Adrenal gland (tissue), 12 donors: Measurements from ENCODE around the gene KCNIP3. TPM values are rescaled to one million over a fixed set of nuclear protein-coding genes. Genes with fewer than 3 reads are reported as not detected.
A peak's percentile ranks its signal among the peaks of the same experiment; 100 is the strongest.

Experiments
- DNase-seq, 7 donors: peaks; one replicate each; pipeline ENCODE4 v3.0.0-alpha.2; 2019 to 2020
- H3K27ac ChIP-seq, 5 donors: fragments of 200-600 bp; sonication (generic) in 4 of 5; 1 replicate in 3 of 5; 2 replicates in 2 of 5; pipeline versions ENCODE4 v1.5.1 to v1.8.0; 2016 to 2020; ENCODE audit warnings: mild to moderate bottlenecking in 1 of 5
- H3K27me3 ChIP-seq: fragments of 200-600 bp; 2 replicates; pipeline ENCODE4 v1.8.0; 2021
- H3K36me3 ChIP-seq, 2 donors: fragments of 200-600 bp; replicated peaks in 1 of 2; 1 replicate in 1 of 2; 2 replicates in 1 of 2; pipeline versions ENCODE4 v1.5.1 to v1.8.0; 2018 to 2022
- H3K4me1 ChIP-seq, 2 donors: fragments of 200-600 bp; replicated peaks in 1 of 2; 1 replicate in 1 of 2; 2 replicates in 1 of 2; pipeline versions ENCODE4 v1.5.1 to v1.8.0; 2018 to 2021
- H3K4me3 ChIP-seq, 4 donors: fragments of 200-600 bp; sonication (generic) in 3 of 4; one replicate each; pipeline ENCODE4 v1.5.1; 2016 to 2018
- H3K9me3 ChIP-seq, 3 donors: fragments of 200-600 bp; sonication (generic) in 1 of 3; replicated peaks in 1 of 3; 1 replicate in 2 of 3; 2 replicates in 1 of 3; pipeline versions ENCODE4 v1.5.1 to v1.8.0; 2016 to 2021
- CTCF ChIP-seq, 6 experiments: fragments of 450-650 bp in 4 of 6; fragments of 200-600 bp in 2 of 6; sonication (generic) in 1 of 6; IDR thresholded peaks; 1 replicate in 5 of 6; 2 replicates in 1 of 6; pipeline versions ENCODE4 v1.5.1 to v1.8.0; 2016 to 2021; ENCODE audit warnings: antibody characterized with exemption in 6 of 6, mild to moderate bottlenecking in 2 of 6, moderate library complexity in 1 of 6
- POLR2A ChIP-seq, 2 donors: fragments of 450-650 bp; IDR thresholded peaks; one replicate each; pipeline ENCODE4 v1.6.1; 2017; ENCODE audit warnings: antibody characterized with exemption in 2 of 2, mild to moderate bottlenecking in 2 of 2, moderate library complexity in 1 of 2
- whole genome bisulfite sequencing, 4 donors: extraction: QIAGEN DNeasy Blood & Tissue Kit in 2 of 4; methylation state at CpG; one replicate each; pipeline versions ENCODE4 v1.1.5 to v1.1.7; 2013 to 2017; 5-methylcytosine and 5-hydroxymethylcytosine counted together
- intact Hi-C, 2 donors: fragments of 100-400 bp; cut with DNase I; formaldehyde crosslinking; loops; one replicate each; pipeline versions ENCODE4 v1.14.1 to v1.15.0; 2022 to 2023
- polyA plus RNA-seq, 3 donors: library from polyadenylated mRNA; stranded (reverse); fragments of 200-250 nt in 2 of 3; fragments of 350-450 nt in 1 of 3; fragmentation: Illumina TruSeq in 1 of 3; extraction: RNeasy Lipid Tissue Mini Kit (QIAGEN cat#74804) in 1 of 3; gene quantifications; one replicate each; pipeline ENCODE4 v1.2.3, GENCODE V29; 2013 to 2014
- total RNA-seq, 9 donors: library from RNA; depleted of rRNA in 4 of 9; stranded (reverse); fragments of >200 nt in 4 of 9; fragments of 120-200 nt in 1 of 9; fragmentation: NEBNext Ultra II Directional in 1 of 9; extraction: Animal tissue kit (Norgen Biotek cat#: 25700) in 1 of 9; gene quantifications; one replicate each; pipeline versions ENCODE4 v1.1.0 to v1.2.4, GENCODE V29; 2013 to 2023
- donor health status: healthy with polysubstance abuse.
- donor health status: Bipolar disorder and iron deficiency.
- donor health status: DM: yes; HTN: yes; CAD: no.
- donor health status: DM: no; HTN: no; CAD: no.
- donor health status: DM: no; HTN: no; CAD: no.
- donor health status: DM: yes; HTN: yes; CAD: no.

KCNIP3 gene
- total and polyA plus RNA-seq, 12 donors: 0.54 to 6.3 (median 1.7) TPM

- peak in 2 of 7 donors; percentile 12 to 24 for DNase-seq
- intact Hi-C loops: no loop called here
- no peaks in the 10 kb centered on the region for H3K4me1 ChIP-seq
- no peaks in the 10 kb centered on the region for H3K27me3 ChIP-seq
- no peaks in the 10 kb centered on the region for H3K9me3 ChIP-seq
- no peak overlapping the region for H3K27ac ChIP-seq
- no peaks in the 10 kb centered on the region for H3K36me3 ChIP-seq
- H3K4me3 ChIP-seq: no peak overlapping the region
- TF ChIP-seq CTCF (IDR thresholded peaks at IDR 0.05) (no peak), POLR2A (IDR thresholded peaks at IDR 0.05) (no peak)
- 89 to 98% (median 95%) methylated on average over 5 to 12 of the region's 12 CpGs for WGBS, 4 donors
These were observed 59.9 kb downstream of the KCNIP3 start for GRCh38 chr2:95356821-95357700.

GRCh38 chr2:95357717-95358280, 60.7 kb downstream of the KCNIP3 start:
- no peaks in the 10 kb centered on the region for H3K27me3 ChIP-seq
- 80 to 95% (median 90%) methylated on average over 3 to 6 of the region's 6 CpGs for WGBS, 4 donors

GRCh38 chr2:95359031-95359430, 61.9 kb downstream of the KCNIP3 start:
- H3K4me1 ChIP-seq: no peaks in the 10 kb centered on the region
- intact Hi-C loops: no loop called here
- H3K27me3 ChIP-seq: no peaks in the 10 kb centered on the region
- DNase-seq: peak in 1 of 7 donors; percentile 2
- no peak overlapping the region for H3K27ac ChIP-seq
- H3K4me3 ChIP-seq: no peak overlapping the region
- TF ChIP-seq POLR2A (IDR thresholded peaks at IDR 0.05) (no peak), CTCF (IDR thresholded peaks at IDR 0.05) (no peak)
- WGBS, 4 donors: 76 to 90% (median 86%) methylated on average over 3 of the region's 3 CpGs
- no peaks in the 10 kb centered on the region for H3K9me3 ChIP-seq
- no peaks in the 10 kb centered on the region for H3K36me3 ChIP-seq

More at GRCh38 chr2:95357717-95358280, 60.7 kb downstream of the KCNIP3 start:
- H3K27ac ChIP-seq: no peak overlapping the region
- no peaks in the 10 kb centered on the region for H3K36me3 ChIP-seq
- H3K4me3 ChIP-seq: no peak overlapping the region
- intact Hi-C loops: no loop called here
- H3K4me1 ChIP-seq: no peaks in the 10 kb centered on the region
- no peaks in the 10 kb centered on the region for H3K9me3 ChIP-seq
- DNase-seq: peak in 2 of 7 donors; percentile 3 to 4
- TF ChIP-seq CTCF (IDR thresholded peaks at IDR 0.05) (no peak), POLR2A (IDR thresholded peaks at IDR 0.05) (no peak)

- Histone ChIP-seq H3K27me3 (no peaks in the 10 kb centered on the region), H3K4me3 (no peak overlapping the region), H3K27ac (no peak overlapping the region), H3K4me1 (no peaks in the 10 kb centered on the region), H3K9me3 (no peaks in the 10 kb centered on the region), H3K36me3 (no peaks in the 10 kb centered on the region)
- WGBS, 4 donors: 57 to 96% (median 78%) methylated on average over 1 to 5 of the region's 5 CpGs
- peak in 2 of 7 donors; percentile 11 to 18 for DNase-seq
- intact Hi-C loops: no loop called here
- no peak for TF ChIP-seq POLR2A (IDR thresholded peaks at IDR 0.05)
- no peak for TF ChIP-seq CTCF (IDR thresholded peaks at IDR 0.05)
These were observed 62.4 kb downstream of the KCNIP3 start for GRCh38 chr2:95359501-95359930.
